HG02759 (cell line): Measurements from ENCODE around the gene MTA3.
"Not testable (repeated sequence)": the region's sequence is repeated elsewhere in the genome, so short reads cannot be mapped to it uniquely, and the experiment has no call there.

Source experiments
- ATAC-seq: cut with Tn5 transposase; IDR thresholded peaks from one replicate; pipeline ENCODE4 v1.9.1; 2021; ENCODE audit warnings: mild to moderate bottlenecking, moderate library complexity; ENCODE audit not compliant: unreplicated experiment

Gene MTA3

GRCh38 chr2:42566837-42567321 is 1.6 kb upstream of the MTA3 start:
- peak; percentile 48 for ATAC-seq

DNA sequence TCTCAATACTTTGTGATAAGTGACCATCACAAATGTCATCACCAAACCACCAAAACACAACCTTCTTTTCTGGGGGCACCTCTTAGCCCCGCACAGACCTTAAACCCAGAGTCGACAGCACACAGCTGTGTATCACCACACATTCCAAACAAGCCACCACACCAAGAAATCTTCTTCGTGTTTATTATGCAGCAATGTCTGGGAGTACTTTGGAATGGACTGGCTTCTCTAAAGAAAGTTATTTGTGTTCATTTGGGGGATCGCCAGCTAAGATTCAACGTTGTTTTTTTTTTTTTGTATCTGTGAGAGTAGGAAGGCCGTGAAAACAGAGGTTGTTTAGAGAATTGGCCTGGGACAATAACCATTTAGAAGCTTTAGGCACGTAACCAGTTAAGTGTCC is 1.1 kb upstream of the MTA3 start:
- ATAC-seq, result no peak

GRCh38 chr2:42567806-42568400 is 529 bp upstream of the MTA3 start:
- peak; percentile 61 for ATAC-seq

DNA sequence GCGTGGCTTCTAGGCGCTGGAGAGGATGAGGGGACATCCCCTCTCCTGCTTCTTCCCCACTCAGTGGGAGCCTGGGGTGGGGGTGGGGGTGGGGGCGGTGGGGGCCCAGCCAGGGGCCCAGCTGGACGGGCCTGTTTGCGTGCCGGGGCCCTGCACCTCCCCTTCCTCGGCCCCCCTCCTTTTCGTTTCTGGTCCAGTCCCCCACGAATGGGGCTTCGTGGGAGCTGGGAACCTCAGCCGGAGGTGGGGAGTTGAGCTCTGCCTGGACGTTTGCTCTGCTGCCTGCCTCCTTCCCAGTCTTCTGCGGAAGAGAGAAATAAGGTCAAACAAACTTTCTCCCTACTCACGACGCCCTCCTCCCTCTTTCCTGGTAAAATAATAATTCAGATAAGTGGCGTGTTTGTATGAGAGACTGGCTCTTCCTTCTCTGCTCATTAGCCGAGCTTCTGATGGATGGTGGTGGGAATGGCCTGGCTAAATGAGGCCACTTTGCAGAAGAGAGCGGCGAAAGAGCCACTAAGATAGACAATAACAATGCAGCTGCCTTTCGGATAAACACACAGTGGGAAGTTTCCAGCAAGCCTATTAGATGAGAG is 782 bp downstream of the MTA3 start:
- ATAC-seq, result peak; percentile 11

DNA sequence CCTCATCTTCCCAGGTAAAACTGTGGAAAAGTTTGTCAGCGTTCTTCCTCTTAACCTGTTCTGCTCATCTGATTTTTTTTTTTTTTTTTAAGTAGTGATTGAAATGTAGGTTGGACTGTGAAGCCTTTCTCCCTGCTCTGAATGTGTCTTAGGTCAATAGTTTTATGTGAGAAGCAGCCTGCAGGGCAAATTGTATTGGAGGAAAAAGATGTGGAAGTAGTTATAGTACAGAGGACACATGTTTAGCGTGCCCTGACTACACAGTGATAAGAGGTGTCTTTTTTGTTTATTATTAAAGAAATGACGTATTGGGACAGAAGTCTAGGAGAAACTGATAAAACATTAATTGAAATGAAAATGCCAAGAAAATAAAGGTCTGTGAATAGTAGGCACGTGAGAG is 1.5 kb downstream of the MTA3 start:
- no peak for ATAC-seq

DNA sequence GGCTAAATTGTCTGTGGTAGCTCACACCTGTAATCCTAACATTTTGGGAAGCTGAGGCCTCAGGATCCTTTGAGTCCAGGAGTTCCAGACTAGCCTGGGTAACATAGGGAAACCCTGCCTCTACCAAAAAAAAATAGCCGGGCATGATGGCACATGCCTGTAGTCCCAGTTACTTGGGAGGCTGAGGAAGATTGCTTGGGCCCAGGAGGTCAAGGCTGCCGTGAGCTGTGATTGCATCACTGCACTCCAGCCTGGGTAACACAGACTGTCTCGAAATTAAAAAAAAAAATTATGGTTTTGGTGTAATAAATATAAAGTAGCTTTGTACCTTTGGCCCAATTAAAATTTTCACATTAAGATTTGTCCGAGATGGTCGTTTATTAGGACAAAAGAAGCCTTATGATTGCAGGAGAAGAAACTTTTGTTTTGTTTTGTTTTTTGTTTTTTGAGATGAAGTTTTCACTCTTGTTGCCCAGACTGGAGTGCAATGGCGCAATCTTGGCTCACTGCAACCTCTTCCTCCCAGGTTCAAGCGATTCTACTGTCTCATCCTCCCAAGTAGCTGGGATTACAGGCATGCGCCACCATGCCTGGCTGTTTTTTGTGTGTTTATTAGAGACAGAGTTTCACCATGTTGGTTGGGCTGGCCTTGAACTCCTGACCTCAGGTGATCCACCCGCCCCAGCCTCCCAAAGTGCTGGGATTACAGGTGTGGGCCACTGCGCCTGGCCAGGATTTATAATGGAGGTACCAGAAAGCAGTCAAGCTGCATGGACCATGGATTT is 4.1 kb downstream of the MTA3 start:
- ATAC-seq, result no peak

DNA sequence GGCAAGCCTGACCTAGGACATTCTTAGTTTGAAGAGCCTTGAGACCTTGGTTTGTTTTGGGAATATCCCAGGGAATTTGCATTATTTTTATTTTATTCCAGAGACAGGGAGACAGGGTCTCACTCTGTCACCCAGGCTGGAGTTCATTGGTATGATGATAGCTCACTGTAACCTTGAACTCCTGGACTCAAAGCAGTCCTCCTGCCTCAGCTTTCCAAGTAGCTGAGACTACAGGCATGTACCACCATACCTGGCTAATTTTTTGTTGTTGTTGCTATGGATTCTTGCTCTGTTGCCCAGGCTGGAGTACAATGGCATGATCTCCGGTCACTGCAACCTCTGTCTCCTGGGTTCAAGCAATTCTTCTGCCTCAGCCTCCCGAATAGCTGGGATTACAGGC is 4.8 kb downstream of the MTA3 start:
- ATAC-seq, result no peak

DNA sequence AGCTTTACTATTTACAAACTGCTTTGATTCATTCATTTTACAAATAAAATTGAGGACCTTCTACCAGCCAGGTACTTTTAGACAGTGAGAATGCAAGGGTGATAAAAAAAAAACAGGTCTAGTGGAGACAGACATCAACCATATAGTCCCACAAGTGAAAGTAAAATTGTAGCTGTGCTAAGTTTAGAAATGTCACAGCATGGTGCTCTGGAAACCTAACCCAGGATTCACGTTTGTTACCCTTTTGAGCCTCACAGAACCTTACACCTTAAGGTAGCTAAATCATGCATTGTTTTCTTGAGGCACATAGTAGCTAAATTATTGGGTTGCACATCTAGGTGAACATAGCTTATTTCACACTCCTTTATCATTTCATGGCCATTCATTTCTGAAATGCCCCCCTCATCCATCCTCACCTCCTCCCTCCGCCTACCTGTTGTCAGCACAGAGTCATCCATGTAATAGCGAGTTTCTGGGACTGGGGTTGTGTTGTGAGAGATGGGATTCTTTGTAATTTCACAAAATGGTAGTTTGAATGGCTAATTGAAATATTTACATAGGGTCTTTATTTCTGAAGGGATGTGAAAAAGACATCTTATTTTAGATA is 7.1 kb downstream of the MTA3 start:
- no peak for ATAC-seq

GRCh38 chr2:42578621-42579020 is 10.2 kb downstream of the MTA3 start:
- ATAC-seq, result no peak

- ATAC-seq, result no peak
Observed at GRCh38 chr2:42581257-42581656, 12.8 kb downstream of the MTA3 start.

GRCh38 chr2:42584628-42585027 is 16.2 kb downstream of the MTA3 start:
- not testable (repeated sequence) for ATAC-seq

DNA sequence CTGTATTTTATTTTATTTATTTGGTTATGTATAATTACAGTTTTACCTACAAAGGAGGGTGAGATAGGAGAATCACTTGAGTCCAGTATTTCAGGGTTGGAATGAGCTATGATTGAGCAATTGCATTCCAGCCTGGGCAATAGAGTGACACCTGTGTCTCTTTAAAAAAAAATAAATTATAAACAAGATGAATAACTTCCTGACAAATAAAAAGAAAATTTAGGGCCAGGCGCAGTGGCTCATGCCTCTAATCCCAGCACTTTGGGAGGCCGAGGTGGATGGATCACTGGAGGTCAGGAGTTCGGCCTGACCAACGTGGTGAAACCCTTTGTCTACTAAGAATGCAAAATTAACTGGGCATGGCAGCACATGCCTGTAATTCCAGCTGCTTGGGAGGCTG is 17.3 kb downstream of the MTA3 start:
- ATAC-seq, result no peak

DNA sequence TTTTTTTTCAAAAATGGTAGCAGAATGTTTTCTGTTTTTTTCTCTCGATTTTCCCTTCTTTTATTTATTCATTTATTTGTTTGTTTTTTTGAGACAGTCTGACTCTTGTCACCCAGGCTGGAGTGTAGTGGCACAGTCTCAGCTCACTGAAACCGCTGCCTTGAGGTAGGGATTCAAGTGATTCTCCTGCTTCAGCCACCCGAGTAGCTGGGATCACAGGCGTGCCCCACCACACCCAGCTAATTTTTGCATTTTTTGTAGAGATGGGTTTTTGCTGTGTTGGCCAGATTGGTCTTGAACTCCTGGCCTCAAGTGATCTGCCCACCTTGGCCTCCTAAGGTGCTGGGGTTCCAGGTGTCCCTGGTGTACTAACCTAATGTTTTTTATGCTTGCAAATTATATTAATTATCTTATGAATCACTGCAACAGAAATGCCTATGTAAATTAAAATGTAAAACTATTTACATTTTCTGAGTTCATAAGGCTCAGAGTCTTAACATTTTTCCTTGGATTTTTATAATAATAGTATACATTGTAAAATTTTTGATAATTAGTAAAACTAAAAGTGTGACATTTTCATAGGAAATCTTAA is 19.2 kb downstream of the MTA3 start:
- ATAC-seq, result no peak

DNA sequence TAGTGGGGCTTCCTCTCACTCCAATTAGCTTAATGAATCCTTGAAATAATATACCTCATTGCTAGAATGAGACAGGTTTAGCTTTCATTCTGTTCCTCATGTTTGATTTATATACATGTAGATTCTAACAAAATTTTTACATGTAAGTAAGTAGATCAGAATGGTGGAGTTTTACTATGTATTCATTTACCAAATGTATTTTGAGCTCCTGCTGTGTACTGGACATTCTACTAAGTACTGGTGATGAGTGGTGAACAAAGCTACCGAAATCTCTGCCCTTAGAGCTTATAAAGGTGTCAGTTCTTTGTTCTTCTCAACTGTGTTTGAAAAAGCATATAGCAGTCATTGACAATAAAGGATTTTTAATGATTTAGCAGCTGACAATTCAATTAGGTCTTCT is 19.7 kb downstream of the MTA3 start:
- ATAC-seq, result no peak

GRCh38 chr2:42590176-42590575 is 21.7 kb downstream of the MTA3 start:
- no peak for ATAC-seq

- ATAC-seq, result no peak
Observed at GRCh38 chr2:42593282-42593681, 24.9 kb downstream of the MTA3 start.

DNA sequence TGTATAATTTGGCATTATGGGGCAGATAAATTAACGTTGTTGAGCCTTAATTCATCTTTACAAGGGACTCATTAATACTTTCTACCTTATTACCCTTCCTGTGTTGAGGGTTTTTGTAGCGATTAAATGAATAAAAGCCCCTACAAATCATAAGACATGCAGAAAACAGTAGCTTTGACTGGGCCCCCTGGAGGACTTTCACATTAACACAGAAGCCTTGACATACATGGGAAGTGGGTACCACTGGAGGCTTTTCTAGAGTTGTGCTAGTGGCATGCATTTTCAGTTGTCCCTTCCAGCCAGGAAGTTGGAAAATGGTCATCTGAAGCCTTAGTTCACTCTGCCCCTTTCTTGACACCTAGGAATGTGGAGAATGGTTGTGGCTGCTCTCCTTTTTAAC is 30.2 kb downstream of the MTA3 start:
- ATAC-seq, result no peak

- no peak for ATAC-seq
Observed at GRCh38 chr2:42601076-42601475, 32.6 kb downstream of the MTA3 start.

GRCh38 chr2:42602218-42602875 is 33.9 kb downstream of the MTA3 start:
- ATAC-seq, result peak; percentile 34

DNA sequence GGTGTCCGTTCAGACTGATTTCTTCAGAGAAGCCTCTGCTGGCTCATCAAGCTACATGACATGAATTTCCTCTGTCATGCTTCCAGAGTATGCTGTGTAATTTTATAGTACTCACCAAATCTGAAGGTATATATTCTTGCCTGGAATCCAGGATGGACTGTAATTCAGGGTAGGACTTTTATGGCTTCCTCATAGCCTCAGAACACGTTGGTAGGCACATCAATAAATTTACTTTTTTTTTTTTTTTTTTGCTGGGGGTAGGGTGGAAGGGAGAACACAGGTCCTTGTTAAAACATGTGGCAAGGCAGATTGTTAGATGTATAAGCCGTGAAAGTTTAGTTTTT is 34.4 kb downstream of the MTA3 start:
- ATAC-seq, result no peak

- not testable (repeated sequence) for ATAC-seq
Observed at GRCh38 chr2:42604341-42604867, 36.0 kb downstream of the MTA3 start.
